ENCODE measurements around the gene SPIN1. TPM values are rescaled to one million over a fixed set of nuclear protein-coding genes. Genes with fewer than 3 reads are reported as not detected.
"Not testable (repeated sequence)": the region's sequence is repeated elsewhere in the genome, so short reads cannot be mapped to it uniquely, and the experiment has no call there.

SPIN1 gene
- total RNA-seq, 4 donors from 2014 or later: 5.5 to 11.9 (median 6.6) TPM

DNA sequence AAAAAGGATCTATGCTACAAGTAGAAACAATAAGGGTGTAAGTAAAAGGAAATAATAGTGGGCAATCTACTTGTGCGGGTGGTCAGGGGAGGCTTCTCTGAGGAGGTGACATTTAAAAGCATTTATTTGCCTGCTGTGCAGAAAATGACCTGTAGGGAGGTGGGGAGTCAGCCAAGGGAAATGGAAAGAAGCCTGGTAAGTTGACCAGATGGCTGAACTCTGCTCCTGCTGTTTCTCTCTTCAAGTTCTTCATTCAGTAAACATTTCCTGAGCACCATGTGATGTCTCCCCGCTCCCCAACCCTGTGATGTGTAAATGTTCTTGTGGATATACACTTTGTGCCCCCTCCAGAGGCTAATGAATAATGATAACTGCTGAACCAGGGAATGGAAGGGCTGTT, 9.9 kb upstream of the SPIN1 start:
- Histone ChIP-seq H3K36me3 (no peaks in the 10 kb centered on the region), H3K4me3 (no peak overlapping the region), H3K27ac (no peak overlapping the region), H3K27me3 (no peaks in the 10 kb centered on the region), H3K9me3 (no peaks in the 10 kb centered on the region), H3K4me1 (no peaks in the 10 kb centered on the region)
- ATAC-seq (no peak), DNase-seq (no peak)
- intact Hi-C loops (cut with DNase I; ENCODE audit: low total_unique reads) (no loop called here), in situ Hi-C loops (cut with MboI; ENCODE audit: low sequenced_read_pairs in 4 of 4) (no loop called here)
- TF ChIP-seq, protein P1, sequence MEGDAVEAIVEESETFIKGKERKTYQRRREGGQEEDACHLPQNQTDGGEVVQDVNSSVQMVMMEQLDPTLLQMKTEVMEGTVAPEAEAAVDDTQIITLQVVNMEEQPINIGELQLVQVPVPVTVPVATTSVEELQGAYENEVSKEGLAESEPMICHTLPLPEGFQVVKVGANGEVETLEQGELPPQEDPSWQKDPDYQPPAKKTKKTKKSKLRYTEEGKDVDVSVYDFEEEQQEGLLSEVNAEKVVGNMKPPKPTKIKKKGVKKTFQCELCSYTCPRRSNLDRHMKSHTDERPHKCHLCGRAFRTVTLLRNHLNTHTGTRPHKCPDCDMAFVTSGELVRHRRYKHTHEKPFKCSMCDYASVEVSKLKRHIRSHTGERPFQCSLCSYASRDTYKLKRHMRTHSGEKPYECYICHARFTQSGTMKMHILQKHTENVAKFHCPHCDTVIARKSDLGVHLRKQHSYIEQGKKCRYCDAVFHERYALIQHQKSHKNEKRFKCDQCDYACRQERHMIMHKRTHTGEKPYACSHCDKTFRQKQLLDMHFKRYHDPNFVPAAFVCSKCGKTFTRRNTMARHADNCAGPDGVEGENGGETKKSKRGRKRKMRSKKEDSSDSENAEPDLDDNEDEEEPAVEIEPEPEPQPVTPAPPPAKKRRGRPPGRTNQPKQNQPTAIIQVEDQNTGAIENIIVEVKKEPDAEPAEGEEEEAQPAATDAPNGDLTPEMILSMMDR (IDR thresholded peaks at IDR 0.05 in 4 of 5, conservative IDR thresholded peaks at IDR 0.05 in 1 of 5): no peak
- no peak for TF ChIP-seq POLR2A (IDR thresholded peaks at IDR 0.05)

DNA sequence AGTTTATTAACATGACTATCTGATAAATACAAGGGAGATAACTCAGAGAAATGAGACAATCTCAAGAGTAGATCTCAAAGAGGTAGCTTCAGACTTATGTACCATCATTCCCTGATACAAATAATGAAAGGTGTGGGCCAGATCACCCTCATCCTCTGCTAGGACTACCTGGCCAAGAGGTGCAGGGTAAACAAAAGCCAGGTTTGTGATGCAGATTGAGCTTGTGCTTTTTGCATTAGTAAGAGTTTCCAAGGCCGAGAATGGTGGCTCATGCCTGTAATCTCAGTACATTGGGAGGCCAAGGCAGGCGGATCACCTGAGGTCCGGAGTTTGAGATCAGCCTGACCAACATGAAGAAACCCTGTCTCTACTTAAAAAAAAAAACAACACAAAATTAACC, 8.9 kb upstream of the SPIN1 start:
- H3K36me3 ChIP-seq: no peaks in the 10 kb centered on the region
- no peak for DNase-seq
- no peaks in the 10 kb centered on the region for H3K27me3 ChIP-seq
- no peak for TF ChIP-seq POLR2A (IDR thresholded peaks at IDR 0.05)
- TF ChIP-seq, protein P1 (IDR thresholded peaks at IDR 0.05 in 4 of 5, conservative IDR thresholded peaks at IDR 0.05 in 1 of 5): no peak
- no peaks in the 10 kb centered on the region for H3K9me3 ChIP-seq
- no peak for ATAC-seq
- intact Hi-C loops (cut with DNase I; ENCODE audit: low total_unique reads): no loop called here
- H3K4me1 ChIP-seq: no peaks in the 10 kb centered on the region
- no peak overlapping the region for H3K27ac ChIP-seq
- in situ Hi-C loops (cut with MboI; ENCODE audit: low sequenced_read_pairs in 4 of 4): no loop called here
- H3K4me3 ChIP-seq: no peak overlapping the region

- TF ChIP-seq, protein P1 (IDR thresholded peaks at IDR 0.05 in 4 of 5, conservative IDR thresholded peaks at IDR 0.05 in 1 of 5): no peak
- TF ChIP-seq POLR2A (IDR thresholded peaks at IDR 0.05): no peak
- Histone ChIP-seq H3K36me3 (no peaks in the 10 kb centered on the region), H3K4me3 (no peak overlapping the region), H3K9me3 (no peaks in the 10 kb centered on the region), H3K4me1 (no peaks in the 10 kb centered on the region), H3K27me3 (no peaks in the 10 kb centered on the region), H3K27ac (no peak overlapping the region)
- no peak for DNase-seq
- ATAC-seq: no peak
- in situ Hi-C loops (cut with MboI; ENCODE audit: low sequenced_read_pairs in 4 of 4) (no loop called here), intact Hi-C loops (cut with DNase I; ENCODE audit: low total_unique reads) (no loop called here)
These were observed 8.1 kb upstream of the SPIN1 start for GRCh38 chr9:88380118-88380517.

DNA sequence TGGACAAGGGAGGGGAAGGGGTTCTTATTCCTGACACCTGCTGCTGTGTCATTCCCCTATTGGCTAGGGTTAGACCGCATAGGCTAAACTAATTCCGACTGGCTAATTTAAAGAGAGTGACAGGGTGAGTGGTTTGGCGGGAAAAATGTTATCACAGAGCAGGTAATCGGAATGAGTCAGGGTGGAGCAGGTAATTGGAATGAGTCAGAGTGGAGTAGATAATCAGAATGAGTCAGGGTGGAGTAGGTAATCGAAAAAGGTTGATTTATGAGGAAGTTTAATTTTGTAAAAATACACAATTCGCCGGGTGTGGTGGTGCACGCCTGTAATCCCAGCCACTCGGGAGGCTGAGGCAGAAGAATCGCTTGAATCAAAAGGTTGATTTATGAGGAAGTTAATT, 6.9 kb upstream of the SPIN1 start:
- H3K27ac ChIP-seq; H3K27me3 ChIP-seq; H3K36me3 ChIP-seq; in situ Hi-C loops (cut with MboI; ENCODE audit: low sequenced_read_pairs in 4 of 4); DNase-seq; H3K4me1 ChIP-seq; intact Hi-C loops (cut with DNase I; ENCODE audit: low total_unique reads); H3K9me3 ChIP-seq; H3K4me3 ChIP-seq; ATAC-seq: not testable (repeated sequence)

DNA sequence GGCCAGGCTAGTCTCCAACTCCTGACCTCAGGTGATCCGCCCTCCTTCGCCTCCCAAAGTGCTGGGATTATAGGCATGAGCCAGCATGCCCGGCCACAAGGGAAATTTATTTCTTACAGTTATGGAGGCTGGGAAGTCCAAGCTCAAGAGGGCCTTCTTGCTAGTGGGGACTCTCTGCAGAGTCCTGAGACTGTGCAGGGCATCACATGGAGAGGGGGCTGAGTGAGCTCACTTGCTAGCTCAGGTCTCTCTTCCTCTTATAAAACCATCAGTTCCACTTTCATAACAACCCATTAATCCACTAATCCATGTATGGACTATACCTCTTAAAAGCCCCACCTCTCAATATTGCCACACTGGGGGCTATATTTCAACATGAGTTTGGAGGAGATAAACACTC, 5.1 kb upstream of the SPIN1 start:
- no peak for ATAC-seq
- TF ChIP-seq, protein P1 (IDR thresholded peaks at IDR 0.05 in 4 of 5, conservative IDR thresholded peaks at IDR 0.05 in 1 of 5): no peak
- no peak for TF ChIP-seq POLR2A (IDR thresholded peaks at IDR 0.05)
- DNase-seq: no peak
- H3K36me3 ChIP-seq: no peaks in the 10 kb centered on the region
- no peak overlapping the region for H3K27ac ChIP-seq
- H3K27me3 ChIP-seq: no peaks in the 10 kb centered on the region
- in situ Hi-C loops (cut with MboI; ENCODE audit: low sequenced_read_pairs in 4 of 4): no loop called here
- no peaks in the 10 kb centered on the region for H3K4me1 ChIP-seq
- no peaks in the 10 kb centered on the region for H3K9me3 ChIP-seq
- H3K4me3 ChIP-seq: no peak overlapping the region
- intact Hi-C loops (cut with DNase I; ENCODE audit: low total_unique reads): no loop called here

DNA sequence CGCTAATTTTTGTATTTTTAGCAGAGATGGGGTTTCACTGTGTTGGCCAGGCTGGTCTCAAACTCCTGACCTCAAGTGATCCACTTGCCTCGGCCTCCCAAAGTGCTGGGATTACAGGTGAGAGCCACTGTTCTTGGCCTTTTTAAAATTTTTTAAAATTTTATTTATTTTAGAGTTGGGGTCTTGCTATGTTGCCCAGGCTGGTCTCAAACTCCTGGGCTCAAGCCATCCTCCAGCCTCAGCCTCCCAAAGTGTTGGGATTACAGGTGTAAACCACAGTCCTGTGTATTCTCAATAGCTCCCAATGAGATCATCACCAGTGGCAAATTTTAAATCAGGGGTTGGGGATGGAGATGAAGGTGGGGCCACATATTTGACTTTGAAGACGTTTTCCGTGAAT, 2.1 kb upstream of the SPIN1 start:
- H3K9me3 ChIP-seq; H3K4me1 ChIP-seq; H3K27ac ChIP-seq; H3K27me3 ChIP-seq; in situ Hi-C loops (cut with MboI; ENCODE audit: low sequenced_read_pairs in 4 of 4); H3K4me3 ChIP-seq; intact Hi-C loops (cut with DNase I; ENCODE audit: low total_unique reads); ATAC-seq; H3K36me3 ChIP-seq; DNase-seq: not testable (repeated sequence)

All from gastrocnemius medialis (tissue), 4 donors.